ENCODE results near the gene CMPK2. TPM values are rescaled to one million over a fixed set of nuclear protein-coding genes. Genes with fewer than 3 reads are reported as not detected.

CMPK2 gene
- total and polyA plus RNA-seq, 2 experiments from 2014 or later: 0.54 to 0.61 TPM

- TF ChIP-seq CTCF (IDR thresholded peaks at IDR 0.05; ENCODE audit: low read depth, low read length): no peak
- no peaks in the 10 kb centered on the region for H3K36me3 ChIP-seq
- H3K4me1 ChIP-seq (ENCODE audit: low read depth): no peaks in the 10 kb centered on the region
- no peak overlapping the region for H3K27ac ChIP-seq
- no peaks in the 10 kb centered on the region for H3K27me3 ChIP-seq
- no peak overlapping the region for H3K4me3 ChIP-seq
- no peaks in the 10 kb centered on the region for H3K9me3 ChIP-seq (ENCODE audit: low read depth)
- DNase-seq (ENCODE audit: low read depth in 1 of 2, low spot score in 1 of 2): no peak
These were observed 46.0 kb downstream of the CMPK2 start for GRCh38 chr2:6819668-6820067.

GRCh38 chr2:6818012-6818411, 47.7 kb downstream of the CMPK2 start:
- no peak for TF ChIP-seq CTCF (IDR thresholded peaks at IDR 0.05; ENCODE audit: low read depth, low read length)
- no peak for DNase-seq (ENCODE audit: low read depth in 1 of 2, low spot score in 1 of 2)
- no peak overlapping the region for H3K27ac ChIP-seq

GRCh38 chr2:6814869-6815268, 50.8 kb downstream of the CMPK2 start:
- no peak for DNase-seq (ENCODE audit: low read depth in 1 of 2, low spot score in 1 of 2)
- H3K4me1 ChIP-seq (ENCODE audit: low read depth): no peaks in the 10 kb centered on the region
- no peak overlapping the region for H3K4me3 ChIP-seq
- H3K27ac ChIP-seq: no peak overlapping the region
- no peaks in the 10 kb centered on the region for H3K27me3 ChIP-seq
- no peaks in the 10 kb centered on the region for H3K9me3 ChIP-seq (ENCODE audit: low read depth)
- TF ChIP-seq CTCF (IDR thresholded peaks at IDR 0.05; ENCODE audit: low read depth, low read length): no peak
- no peaks in the 10 kb centered on the region for H3K36me3 ChIP-seq

More at GRCh38 chr2:6818012-6818411, 47.7 kb downstream of the CMPK2 start:
- H3K4me3 ChIP-seq: no peak overlapping the region
- H3K9me3 ChIP-seq (ENCODE audit: low read depth): no peaks in the 10 kb centered on the region
- no peaks in the 10 kb centered on the region for H3K27me3 ChIP-seq
- no peaks in the 10 kb centered on the region for H3K4me1 ChIP-seq (ENCODE audit: low read depth)
- H3K36me3 ChIP-seq: no peaks in the 10 kb centered on the region

- Histone ChIP-seq H3K4me1 (ENCODE audit: low read depth) (no peaks in the 10 kb centered on the region), H3K36me3 (no peaks in the 10 kb centered on the region), H3K9me3 (ENCODE audit: low read depth) (no peaks in the 10 kb centered on the region), H3K4me3 (no peak overlapping the region), H3K27ac (no peak overlapping the region), H3K27me3 (no peaks in the 10 kb centered on the region)
- DNase-seq (ENCODE audit: low read depth in 1 of 2, low spot score in 1 of 2): no peak
- TF ChIP-seq CTCF (IDR thresholded peaks at IDR 0.05; ENCODE audit: low read depth, low read length): no peak
These were observed 51.4 kb downstream of the CMPK2 start for GRCh38 chr2:6814312-6814711.

GRCh38 chr2:6813573-6813972, 52.1 kb downstream of the CMPK2 start:
- Histone ChIP-seq H3K9me3 (ENCODE audit: low read depth) (no peaks in the 10 kb centered on the region), H3K36me3 (no peaks in the 10 kb centered on the region), H3K27ac (no peak overlapping the region), H3K4me1 (ENCODE audit: low read depth) (no peaks in the 10 kb centered on the region), H3K4me3 (no peak overlapping the region), H3K27me3 (no peaks in the 10 kb centered on the region)
- TF ChIP-seq CTCF (IDR thresholded peaks at IDR 0.05; ENCODE audit: low read depth, low read length): no peak
- DNase-seq (ENCODE audit: low read depth in 1 of 2, low spot score in 1 of 2): no peak
